Cortex of kidney (tissue), 1 donor: ENCODE results near the gene ESR1.

Source experiments
- DNase-seq: peaks from one replicate; lab custom pipeline; 2025; lab: John Stamatoyannopoulos, UW

Gene ESR1

DNA sequence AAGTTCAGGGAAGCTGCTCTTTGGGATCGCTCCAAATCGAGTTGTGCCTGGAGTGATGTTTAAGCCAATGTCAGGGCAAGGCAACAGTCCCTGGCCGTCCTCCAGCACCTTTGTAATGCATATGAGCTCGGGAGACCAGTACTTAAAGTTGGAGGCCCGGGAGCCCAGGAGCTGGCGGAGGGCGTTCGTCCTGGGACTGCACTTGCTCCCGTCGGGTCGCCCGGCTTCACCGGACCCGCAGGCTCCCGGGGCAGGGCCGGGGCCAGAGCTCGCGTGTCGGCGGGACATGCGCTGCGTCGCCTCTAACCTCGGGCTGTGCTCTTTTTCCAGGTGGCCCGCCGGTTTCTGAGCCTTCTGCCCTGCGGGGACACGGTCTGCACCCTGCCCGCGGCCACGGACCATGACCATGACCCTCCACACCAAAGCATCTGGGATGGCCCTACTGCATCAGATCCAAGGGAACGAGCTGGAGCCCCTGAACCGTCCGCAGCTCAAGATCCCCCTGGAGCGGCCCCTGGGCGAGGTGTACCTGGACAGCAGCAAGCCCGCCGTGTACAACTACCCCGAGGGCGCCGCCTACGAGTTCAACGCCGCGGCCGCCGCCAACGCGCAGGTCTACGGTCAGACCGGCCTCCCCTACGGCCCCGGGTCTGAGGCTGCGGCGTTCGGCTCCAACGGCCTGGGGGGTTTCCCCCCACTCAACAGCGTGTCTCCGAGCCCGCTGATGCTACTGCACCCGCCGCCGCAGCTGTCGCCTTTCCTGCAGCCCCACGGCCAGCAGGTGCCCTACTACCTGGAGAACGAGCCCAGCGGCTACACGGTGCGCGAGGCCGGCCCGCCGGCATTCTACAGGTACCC, at the start of gene ESR1:
TSS of gene ESR1 (plus strand) at position 170 of the 858 bp plus-strand sequence. CDS start at position 401, 231 bp downstream.
- no peak for DNase-seq

DNA sequence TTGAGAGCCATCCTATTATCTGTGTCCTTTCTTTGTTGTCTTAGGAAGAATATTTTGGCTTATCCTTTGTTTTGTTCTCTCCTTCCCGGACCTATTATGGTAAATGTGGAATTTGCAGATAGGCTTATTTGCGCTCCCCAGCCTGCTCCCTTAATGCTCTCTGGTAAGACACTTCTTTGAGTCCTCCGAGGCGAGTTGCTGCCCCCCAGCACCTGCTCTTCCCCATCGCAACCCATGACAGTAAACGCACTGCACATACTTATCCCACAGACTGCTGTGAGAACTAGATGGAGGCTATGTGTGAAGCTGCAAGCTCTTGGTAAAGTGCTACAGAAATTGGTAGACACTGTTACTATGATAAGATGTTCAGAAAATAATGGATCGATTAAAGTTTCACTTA, 47.0 kb upstream of the ESR1 start:
- no peak for DNase-seq

DNA sequence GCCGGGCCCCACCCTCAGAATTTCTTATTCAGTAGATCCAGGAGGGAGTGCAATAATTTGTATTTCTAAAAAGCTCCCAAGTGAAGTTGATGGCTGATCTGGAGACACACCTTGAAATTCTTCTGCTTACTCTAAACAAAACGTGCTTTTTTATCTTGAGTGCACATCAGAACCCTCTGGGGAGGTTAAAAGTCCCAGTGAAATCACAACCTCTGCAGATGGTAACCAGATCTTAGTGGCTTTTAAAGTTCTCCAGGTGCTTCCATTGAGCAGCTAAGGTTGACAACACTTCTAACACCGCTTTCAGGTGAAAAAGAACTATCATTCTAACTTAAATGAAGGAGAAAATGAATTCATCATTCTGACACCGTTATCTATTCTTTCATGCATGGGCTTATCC, 45.6 kb upstream of the ESR1 start:
- no peak for DNase-seq

DNA sequence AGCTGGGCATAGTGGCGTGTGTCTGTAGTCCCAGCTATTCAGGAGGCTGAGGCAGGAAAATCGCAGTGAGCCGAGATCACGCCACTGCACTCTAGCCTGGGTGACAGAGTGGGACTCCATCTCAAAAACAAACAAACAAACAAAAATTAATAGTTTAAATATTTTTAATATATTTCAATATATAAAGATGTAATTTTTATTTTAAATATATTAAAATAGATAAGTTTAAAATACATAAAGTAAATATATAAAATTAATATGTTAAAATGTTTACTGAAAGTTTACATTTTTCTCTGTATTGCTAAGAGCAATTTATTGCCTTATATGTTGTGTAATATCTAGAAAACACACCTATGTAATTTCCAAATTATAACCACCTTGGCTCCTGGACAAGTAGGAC, 44.7 kb upstream of the ESR1 start:
- no peak for DNase-seq

DNA sequence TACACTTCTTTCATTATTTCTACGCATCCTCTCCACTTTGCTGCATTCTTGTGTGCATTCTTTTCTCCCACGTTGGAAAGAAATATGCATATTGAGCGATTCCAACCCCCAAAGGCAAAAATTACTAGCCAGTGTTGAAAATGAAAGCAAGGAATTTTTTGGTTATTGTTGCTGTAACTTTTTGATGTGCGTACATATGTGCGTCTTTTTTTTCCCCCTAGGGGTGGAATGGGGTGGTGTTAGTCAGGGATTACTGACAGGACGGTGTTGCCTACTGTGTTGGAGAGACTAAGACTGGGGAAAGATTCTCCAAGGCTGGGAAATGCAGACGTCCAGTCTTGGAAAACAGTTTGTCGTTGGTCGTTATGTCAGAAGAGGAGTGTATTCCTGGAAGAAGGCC, 44.2 kb upstream of the ESR1 start:
- no peak for DNase-seq

DNA sequence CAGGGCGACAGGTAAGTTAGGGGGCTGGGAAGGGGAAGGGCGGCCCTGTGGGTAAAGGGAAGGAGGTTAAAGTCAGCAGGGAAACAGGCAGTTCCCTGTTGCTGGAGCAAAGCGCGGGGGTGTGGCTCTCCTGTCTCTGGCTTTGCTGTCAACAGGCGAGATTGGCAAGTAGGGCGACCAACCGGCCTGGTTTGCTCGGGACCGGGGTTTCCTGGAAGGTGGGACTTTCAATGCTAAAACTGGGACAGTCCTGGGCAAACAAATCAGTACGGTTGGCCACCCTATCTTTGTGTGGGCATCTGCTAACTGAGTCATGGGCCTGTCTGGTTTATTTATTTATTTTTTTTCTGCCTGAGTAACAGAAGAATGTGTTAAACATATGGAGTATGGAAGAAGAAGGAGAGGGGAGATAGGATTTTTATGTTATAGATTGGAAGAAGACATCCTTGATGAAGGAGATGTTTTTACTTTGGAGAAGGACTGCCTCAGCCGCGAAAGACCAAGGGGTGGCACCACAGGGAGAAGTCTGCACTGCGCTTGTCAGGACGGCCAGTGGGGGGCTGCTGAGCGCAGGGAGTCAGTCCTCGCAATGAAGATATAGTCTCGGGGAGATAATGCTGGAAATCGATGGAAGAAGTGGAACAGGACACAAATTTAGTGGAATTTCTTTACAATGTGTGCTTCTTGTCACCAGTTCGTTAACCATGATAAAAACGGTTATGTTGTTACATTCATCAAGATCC, 43.4 kb upstream of the ESR1 start:
- DNase-seq = no peak

DNA sequence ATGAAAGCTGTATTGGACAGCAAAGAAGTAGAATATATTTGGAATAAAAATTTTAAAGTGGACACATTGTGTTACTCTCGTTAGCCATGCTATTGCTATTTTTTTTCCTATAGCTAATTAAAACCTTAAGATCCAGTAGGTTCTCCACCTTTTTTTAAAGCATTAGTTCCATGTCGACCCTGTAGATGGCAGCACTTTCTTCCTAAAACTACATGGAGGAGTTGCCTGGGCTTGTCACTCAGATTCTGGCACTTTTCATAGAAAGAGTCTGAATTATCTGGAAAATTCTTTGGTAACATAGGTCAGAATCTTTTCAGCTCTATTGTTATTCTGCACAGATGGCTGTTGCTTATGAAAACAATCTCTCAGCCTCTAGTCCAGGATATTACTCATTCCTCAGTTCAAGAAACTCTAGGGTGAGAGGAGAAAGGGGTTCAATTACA, 42.0 kb upstream of the ESR1 start:
- DNase-seq = no peak

DNA sequence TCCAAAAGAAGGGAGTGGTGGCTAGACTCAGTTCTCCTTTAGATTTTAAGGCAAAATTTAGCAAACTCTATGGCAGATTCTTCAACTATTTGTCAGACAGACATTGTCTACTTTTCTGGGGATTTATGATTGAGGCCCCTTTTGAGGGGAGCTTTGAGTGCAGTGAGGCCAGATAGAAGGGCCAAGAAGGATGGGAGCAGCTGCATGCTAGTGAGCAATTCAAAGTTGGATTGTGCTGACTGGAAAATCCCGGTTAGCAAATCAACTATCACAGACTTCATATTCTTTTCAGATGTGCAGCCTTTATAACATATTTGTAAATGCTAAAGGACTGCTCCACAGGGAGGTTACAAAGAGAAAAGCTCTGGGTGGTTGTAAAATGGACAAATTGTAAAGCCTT, 35.0 kb upstream of the ESR1 start:
- DNase-seq = no peak

DNA sequence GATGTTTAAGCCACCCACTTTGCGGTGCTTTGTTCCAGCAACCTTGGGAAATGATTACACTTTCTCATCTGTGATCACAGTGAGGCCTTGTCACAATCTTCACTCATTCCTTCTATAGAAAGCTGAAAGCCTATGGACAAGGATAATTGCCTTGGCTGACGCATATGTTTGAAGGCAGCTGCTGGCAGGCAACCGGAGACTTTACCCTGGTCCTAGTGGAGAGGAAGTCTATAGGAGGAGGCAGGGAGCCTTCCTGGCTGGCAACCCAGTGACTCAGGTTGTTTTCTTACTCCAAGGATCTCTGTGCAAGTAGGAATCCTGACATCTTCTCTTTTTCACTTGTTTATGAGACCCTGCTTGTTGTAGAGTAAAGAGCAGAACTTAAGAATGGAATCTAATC, 34.1 kb upstream of the ESR1 start:
- no peak for DNase-seq

DNA sequence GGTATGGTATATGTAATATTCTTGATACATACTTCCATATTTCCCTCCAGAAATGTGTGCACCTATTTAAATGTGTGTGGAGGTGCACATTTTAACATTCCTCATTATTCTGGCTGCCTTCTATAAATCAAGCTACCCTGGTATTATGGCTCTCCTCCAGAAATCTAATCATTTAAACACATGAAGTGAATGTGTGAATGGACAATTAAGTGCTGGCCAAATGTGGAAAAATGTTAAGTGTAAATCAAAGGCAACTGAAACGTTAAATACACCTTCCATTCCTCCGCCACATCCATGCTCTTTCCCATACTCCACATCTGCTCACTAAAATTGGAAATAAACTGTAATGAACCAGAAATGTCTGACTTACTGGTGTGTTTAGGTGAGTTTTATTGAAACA, 24.9 kb upstream of the ESR1 start:
- no peak for DNase-seq

DNA sequence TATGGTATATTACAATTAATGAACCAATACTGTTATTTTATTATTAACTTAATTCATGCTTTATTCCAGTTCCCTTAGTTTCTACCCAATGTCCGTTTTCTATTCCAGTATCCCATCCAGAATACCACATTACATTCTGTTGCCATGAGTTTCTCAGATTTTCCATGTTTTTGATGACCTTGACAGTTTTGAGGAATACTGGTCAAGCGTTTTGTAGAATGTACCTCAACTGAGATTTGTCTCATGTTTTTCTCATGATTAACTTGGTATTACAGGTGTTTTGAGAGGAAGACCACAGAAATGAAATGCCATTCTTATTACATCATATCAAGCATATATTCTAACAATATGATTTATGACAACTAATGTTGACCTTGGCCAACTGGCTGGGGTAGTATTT, 23.8 kb upstream of the ESR1 start:
- DNase-seq = no peak

DNA sequence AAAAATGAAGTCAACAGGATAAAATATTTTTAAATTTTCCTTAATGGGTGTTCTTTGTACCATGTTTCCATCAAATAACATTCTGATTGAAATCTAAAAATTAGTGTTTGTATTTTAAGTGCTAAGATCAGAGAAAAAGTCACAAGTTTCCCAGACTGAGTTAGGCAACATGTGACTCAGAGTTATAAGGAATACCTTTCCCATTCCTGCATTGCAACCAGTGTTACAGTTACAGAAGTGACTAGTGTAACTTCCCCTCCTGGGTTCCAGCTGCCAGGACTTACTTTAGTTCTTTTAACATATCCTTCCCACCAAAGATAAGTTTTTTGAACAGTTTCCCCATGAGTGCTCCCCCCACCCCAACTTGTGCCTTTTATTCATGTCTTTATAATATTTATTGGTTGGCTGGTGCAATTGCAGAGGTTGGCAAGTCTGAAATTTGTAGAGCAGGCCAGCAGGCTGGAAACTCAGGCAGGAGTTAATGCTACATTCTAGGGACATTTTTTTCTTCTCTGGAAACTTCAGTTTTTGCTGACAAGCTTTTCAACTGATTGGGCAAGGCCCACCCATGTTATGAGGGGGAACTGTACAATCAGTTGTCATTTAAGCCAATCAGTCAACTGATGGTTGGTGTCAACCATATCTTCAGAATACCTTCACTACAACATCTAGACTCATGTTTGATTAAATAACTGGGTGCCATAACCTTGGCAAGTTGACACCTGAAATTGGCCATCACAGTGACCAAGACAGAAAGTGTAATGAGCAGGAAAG, 22.9 kb upstream of the ESR1 start:
- DNase-seq = no peak

DNA sequence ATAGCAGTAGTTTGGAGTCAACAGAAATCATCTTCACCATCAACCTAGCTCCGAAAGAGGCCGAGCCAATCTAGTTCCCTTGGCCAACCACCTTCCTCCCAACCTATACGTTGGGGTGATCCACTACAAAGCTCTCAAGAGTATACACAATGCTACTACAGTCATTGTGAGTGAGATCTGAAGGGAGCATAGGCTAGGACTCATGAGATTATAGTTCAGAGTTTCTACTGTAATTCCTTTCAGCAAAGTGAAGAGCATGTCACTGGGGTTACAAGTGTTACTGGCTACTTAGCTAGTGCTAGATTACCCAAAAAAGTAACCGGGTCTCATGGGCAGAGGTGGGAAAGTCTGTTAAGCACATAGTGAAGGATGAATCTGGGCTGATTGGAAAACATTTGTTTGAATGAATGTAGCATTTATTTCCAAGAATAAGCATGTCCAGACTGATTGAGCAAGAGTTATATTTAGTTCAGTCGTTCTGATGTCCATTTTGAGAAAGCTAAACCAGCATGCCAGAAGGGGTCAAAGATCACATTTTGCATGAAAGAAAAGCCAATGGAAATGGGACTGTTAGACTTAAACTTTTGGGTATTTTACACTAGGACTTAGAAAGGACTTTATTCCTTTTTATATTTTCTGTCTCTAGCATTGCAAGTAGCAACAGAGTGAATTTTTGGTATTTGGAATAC, 10.5 kb upstream of the ESR1 start:
- no peak for DNase-seq

DNA sequence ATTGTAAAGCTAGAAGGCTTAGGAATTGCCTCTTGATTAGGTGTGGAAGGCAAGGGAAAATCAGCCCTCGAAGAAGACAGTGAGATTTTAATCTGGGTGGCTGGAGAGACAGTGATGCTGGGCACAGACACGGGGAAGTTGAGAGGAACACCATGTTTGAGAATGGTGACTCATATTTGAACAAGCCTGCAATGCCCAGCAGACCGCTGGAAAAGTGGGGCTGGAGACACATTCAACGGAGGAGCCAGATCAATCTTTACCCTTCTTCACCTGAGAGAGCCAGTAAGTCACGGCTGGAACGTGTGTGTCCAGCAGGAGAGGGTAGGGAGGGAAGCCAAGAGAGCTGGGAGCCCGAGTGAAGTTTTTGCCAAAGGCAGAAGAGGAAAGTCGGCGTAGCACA, 3.7 kb upstream of the ESR1 start:
- no peak for DNase-seq

DNA sequence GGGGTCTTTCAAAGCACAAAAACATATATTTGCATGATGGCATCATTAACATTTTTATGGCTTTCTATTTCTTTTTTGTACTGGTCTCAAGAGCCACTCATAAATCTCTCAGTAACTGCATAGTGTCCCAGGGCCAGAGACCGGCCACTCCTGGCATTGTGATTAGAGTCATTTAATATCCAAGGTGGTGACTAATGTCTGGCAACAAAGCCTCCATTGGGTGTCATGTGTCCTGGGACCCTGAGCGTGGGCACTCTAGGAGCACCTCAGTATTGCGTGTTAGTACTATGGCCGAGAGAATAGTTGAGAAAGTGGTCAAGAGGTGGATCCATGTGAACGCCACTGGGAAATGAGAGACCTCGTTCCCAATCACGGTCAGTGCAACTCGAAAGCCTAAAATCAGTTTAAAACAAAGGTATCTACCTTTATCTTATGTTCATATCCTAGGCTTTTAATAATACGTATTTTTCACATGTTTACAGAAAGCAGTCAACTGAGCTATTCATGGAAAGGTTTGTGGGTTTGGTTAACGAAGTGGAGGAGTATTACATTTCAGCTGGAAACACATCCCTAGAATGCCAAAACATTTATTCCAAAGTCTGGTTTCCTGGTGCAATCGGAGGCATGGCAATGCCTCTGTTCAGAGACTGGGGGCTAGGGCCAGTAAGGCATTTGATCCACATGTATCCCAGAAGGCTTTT, 2.7 kb upstream of the ESR1 start:
- DNase-seq = no peak

DNA sequence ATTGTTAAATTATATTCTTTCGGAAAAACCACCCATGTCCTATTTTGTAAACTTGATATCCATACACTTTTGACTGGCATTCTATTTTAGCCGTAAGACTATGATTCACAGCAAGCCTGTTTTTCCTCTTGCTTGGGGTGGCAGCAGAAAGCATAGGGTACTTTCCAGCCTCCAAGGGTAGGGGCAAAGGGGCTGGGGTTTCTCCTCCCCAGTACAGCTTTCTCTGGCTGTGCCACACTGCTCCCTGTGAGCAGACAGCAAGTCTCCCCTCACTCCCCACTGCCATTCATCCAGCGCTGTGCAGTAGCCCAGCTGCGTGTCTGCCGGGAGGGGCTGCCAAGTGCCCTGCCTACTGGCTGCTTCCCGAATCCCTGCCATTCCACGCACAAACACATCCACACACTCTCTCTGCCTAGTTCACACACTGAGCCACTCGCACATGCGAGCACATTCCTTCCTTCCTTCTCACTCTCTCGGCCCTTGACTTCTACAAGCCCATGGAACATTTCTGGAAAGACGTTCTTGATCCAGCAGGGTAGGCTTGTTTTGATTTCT, 2.1 kb upstream of the ESR1 start:
- no peak for DNase-seq

DNA sequence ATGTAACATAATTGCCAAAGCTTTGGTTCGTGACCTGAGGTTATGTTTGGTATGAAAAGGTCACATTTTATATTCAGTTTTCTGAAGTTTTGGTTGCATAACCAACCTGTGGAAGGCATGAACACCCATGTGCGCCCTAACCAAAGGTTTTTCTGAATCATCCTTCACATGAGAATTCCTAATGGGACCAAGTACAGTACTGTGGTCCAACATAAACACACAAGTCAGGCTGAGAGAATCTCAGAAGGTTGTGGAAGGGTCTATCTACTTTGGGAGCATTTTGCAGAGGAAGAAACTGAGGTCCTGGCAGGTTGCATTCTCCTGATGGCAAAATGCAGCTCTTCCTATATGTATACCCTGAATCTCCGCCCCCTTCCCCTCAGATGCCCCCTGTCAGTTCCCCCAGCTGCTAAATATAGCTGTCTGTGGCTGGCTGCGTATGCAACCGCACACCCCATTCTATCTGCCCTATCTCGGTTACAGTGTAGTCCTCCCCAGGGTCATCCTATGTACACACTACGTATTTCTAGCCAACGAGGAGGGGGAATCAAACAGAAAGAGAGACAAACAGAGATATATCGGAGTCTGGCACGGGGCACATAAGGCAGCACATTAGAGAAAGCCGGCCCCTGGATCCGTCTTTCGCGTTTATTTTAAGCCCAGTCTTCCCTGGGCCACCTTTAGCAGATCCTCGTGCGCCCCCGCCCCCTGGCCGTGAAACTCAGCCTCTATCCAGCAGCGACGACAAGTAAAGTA, 547 bp upstream of the ESR1 start:
- no peak for DNase-seq

DNA sequence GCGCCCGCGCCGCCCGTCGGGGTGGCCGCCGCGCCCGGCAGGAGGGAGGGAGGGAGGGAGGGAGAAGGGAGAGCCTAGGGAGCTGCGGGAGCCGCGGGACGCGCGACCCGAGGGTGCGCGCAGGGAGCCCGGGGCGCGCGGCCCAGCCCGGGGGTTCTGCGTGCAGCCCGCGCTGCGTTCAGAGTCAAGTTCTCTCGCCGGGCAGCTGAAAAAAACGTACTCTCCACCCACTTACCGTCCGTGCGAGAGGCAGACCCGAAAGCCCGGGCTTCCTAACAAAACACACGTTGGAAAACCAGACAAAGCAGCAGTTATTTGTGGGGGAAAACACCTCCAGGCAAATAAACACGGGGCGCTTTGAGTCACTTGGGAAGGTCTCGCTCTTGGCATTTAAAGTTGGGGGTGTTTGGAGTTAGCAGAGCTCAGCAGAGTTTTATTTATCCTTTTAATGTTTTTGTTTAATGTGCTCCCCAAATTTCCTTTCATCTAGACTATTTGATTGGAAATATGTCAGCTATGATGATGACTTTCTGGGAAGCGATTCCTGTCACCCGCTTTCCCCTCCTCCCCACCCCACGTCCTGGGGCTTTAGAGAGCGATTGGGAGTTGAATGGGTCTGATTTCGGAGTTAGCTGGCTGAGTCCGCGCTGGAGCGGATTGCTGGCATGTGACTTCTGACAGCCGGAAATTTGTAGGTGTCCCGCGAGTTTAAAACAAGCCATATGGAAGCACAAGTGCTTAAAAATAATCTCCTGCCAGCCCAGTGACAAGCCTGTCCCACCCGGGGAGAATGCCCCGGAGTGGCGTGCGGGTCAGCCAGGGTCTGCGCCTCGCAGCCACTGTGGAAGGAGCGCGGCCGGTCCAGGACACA, 1.1 kb downstream of the ESR1 start:
- DNase-seq = no peak

DNA sequence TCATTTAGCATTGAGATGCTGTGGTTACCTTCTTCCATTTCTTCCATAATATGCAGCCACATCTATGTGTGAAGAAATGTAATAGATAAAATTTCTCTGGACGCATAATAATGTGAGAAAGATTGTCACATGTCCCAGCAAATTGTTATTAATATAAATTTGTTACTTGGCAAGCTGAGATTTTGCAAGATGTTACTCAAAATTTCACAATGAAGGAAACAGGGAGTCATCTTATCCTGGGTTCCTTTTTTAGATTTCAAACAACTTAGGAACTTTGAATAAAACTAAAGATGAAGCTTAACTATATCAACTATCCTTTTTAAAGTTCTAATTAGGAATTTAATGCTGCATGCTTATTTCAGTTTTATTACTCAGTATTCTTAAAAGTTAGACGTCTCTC, 3.6 kb downstream of the ESR1 start:
- no peak for DNase-seq
